A673 (cell line): Measurements from ENCODE around the gene NNMT. TPM values are rescaled to one million over a fixed set of nuclear protein-coding genes. Genes with fewer than 3 reads are reported as not detected.

Experiments
- BruUV-seq: library from RNA; stranded (reverse); fragments of 400-500 nt; replicated peaks from 2 replicates; lab custom pipeline; 2021; lab: Mats Ljungman, UMichigan
- CTCF ChIA-PET: fragments of 300-600 bp; sonication (Branson Sonifier 250); formaldehyde crosslinking; loops from one replicate; lab custom pipeline; 2022; ENCODE audit warnings: antibody characterized with exemption; lab: Charles Lee
- POLR2A ChIA-PET: fragments of 300-600 bp; sonication (Branson Sonifier 250); formaldehyde crosslinking; loops from one replicate; lab custom pipeline; 2022; ENCODE audit warnings: antibody characterized with exemption; ENCODE audit not compliant: low non-redundant PET; lab: Charles Lee
- DNase-seq: peaks from one replicate; pipeline ENCODE4 v3.0.0-alpha.2; 2015; ENCODE audit warnings: low spot score
- H3K27ac ChIP-seq: fragments of 200-600 bp; sonication (generic); 2 replicates; pipeline ENCODE4 v1.5.1; 2016; ENCODE audit warnings: mixed run types, low read depth, mild to moderate bottlenecking, mixed read lengths, antibody characterized with exemption, low read length; ENCODE audit not compliant: poor library complexity, severe bottlenecking
- H3K27me3 ChIP-seq: fragments of 200-600 bp; sonication (generic); replicated peaks from 2 replicates; pipeline ENCODE4 v1.6.1; 2017; ENCODE audit warnings: mixed run types, low read depth, mild to moderate bottlenecking, mixed read lengths, antibody characterized with exemption, low read length; ENCODE audit not compliant: insufficient read depth, poor library complexity
- H3K36me3 ChIP-seq: fragments of 200-600 bp; sonication (generic); 2 replicates; pipeline ENCODE4 v1.6.1; 2016; ENCODE audit warnings: mixed run types, mild to moderate bottlenecking, mixed read lengths, antibody characterized with exemption, low read length; ENCODE audit not compliant: insufficient read depth, poor library complexity, severe bottlenecking
- H3K4me1 ChIP-seq: fragments of 200-600 bp; sonication (generic); 2 replicates; pipeline ENCODE4 v1.6.1; 2017; ENCODE audit warnings: mixed run types, mild to moderate bottlenecking, mixed read lengths, antibody characterized with exemption, low read length; ENCODE audit not compliant: insufficient read depth, poor library complexity, severe bottlenecking
- H3K4me3 ChIP-seq: fragments of 200-600 bp; sonication (generic); 2 replicates; pipeline ENCODE4 v1.5.1; 2016; ENCODE audit warnings: low read depth, mixed run types, mild to moderate bottlenecking, mixed read lengths, low read length; ENCODE audit not compliant: poor library complexity, severe bottlenecking
- H3K9me3 ChIP-seq: fragments of 200-600 bp; sonication (generic); 2 replicates; pipeline ENCODE4 v1.6.1; 2016; ENCODE audit warnings: mixed run types, low read depth, mild to moderate bottlenecking, mixed read lengths, antibody characterized with exemption, low read length; ENCODE audit not compliant: poor library complexity, severe bottlenecking
- EZH2 ChIP-seq: fragments of 200-600 bp; sonication (generic); IDR thresholded peaks from 2 replicates; pipeline ENCODE4 v1.6.1; 2017; ENCODE audit warnings: borderline replicate concordance, low read depth, mild to moderate bottlenecking, mixed read lengths, antibody characterized with exemption, low read length; ENCODE audit not compliant: poor library complexity, severe bottlenecking
- intact Hi-C: fragments of 100-400 bp; cut with micrococcal nuclease; formaldehyde crosslinking; loops from one replicate; pipeline ENCODE4 v1.10.0; 2022; ENCODE audit not compliant: unreplicated experiment
- total RNA-seq: library from RNA; stranded (reverse); gene quantifications from 2 replicates; pipeline ENCODE4 v1.2.3, GENCODE V29; 2021
- TF ChIP-seq, protein P1 (sequence below): fragments of 300-800, 200-600 bp; sonication (generic); conservative IDR thresholded peaks from 2 replicates; pipeline ENCODE4 v1.5.1; 2017; ENCODE audit warnings: low read depth, mild to moderate bottlenecking, antibody characterized with exemption, low read length, moderate library complexity, mixed read lengths

NNMT gene
- total RNA-seq, 1 experiment from 2014 or later: 0.64 TPM

DNA sequence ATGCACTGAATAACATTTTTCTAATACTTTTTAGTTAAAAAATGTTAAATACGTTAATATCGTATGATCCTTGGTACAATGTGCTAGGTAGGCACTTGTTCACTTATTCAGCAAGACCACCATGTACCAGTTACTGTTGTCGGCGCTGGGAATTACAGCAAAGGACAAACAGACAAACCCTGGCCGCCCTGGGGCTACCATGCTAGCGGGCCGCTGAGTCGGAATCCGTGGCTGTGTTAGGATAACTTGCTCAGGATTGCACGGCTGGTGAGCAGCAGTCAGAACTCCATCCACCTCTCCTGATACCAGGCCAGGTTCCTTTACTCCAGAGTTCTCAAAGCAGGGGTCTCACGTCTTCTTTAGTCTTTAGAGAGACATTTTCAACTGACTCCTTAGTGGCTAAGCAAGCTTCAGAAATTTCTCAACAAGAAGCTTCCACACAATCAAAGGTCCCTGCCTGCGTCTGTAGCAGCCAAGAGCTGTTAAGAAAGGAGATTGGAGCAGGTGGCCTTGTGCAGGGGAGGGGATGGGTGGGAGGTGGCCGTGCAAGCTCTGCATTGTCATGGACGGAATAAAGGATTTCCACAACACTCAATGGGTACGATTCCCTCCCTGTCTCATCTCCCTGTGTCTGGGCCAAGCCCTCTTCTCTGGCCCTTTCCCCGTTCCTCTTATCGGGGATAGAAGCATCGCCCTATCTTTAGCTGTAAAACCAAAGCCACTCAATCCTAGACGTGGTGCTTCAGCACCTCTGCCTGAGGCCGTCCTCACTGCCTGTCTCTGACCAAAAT is 39.8 kb upstream of the NNMT start:
- ChIA-PET POLR2A (interaction anchor here (0.5 kb wide), 1 partner anchor 349 kb away, joined by 3 read pairs; no protein-coding TSS in a partner anchor), CTCF (interaction anchor here (0.6 kb wide), 2 partner anchors 360 to 460 kb away, joined by 4 to 5 read pairs; no protein-coding TSS in a partner anchor)
- TF ChIP-seq, protein P1, sequence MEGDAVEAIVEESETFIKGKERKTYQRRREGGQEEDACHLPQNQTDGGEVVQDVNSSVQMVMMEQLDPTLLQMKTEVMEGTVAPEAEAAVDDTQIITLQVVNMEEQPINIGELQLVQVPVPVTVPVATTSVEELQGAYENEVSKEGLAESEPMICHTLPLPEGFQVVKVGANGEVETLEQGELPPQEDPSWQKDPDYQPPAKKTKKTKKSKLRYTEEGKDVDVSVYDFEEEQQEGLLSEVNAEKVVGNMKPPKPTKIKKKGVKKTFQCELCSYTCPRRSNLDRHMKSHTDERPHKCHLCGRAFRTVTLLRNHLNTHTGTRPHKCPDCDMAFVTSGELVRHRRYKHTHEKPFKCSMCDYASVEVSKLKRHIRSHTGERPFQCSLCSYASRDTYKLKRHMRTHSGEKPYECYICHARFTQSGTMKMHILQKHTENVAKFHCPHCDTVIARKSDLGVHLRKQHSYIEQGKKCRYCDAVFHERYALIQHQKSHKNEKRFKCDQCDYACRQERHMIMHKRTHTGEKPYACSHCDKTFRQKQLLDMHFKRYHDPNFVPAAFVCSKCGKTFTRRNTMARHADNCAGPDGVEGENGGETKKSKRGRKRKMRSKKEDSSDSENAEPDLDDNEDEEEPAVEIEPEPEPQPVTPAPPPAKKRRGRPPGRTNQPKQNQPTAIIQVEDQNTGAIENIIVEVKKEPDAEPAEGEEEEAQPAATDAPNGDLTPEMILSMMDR: no peak
- TF ChIP-seq EZH2: no peak
- Histone ChIP-seq H3K27ac (no peak overlapping the region), H3K4me3 (no peak overlapping the region), H3K4me1 (peaks cover 23% of the 10 kb centered on the region), H3K9me3 (no peaks in the 10 kb centered on the region), H3K36me3 (no peaks in the 10 kb centered on the region), H3K27me3 (no peaks in the 10 kb centered on the region)
- DNase-seq: no peak
- no TSS peak for BruUV-seq
- intact Hi-C loops: no loop called here

DNA sequence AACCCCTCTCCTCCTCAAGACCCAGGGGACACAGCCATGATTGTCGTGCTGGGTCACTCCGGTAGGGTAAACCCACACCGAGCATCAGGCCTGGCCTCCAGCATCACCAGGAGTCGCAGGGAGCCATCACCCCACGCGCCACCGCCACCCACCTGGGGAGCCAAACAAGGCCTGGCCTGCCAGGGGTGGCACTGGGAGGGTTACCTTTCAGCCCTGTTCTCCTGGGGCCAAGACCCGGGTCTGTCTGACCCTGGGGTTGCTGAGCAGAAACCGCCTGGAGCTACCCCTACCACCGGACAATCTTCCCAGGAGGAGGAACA is 39.3 kb upstream of the NNMT start:
- POLR2A ChIA-PET: no interaction called here
- H3K36me3 ChIP-seq: no peaks in the 10 kb centered on the region
- BruUV-seq: no TSS peak
- H3K27me3 ChIP-seq: no peaks in the 10 kb centered on the region
- DNase-seq: no peak
- TF ChIP-seq EZH2: no peak
- TF ChIP-seq, protein P1: no peak
- H3K27ac ChIP-seq: no peak overlapping the region
- H3K4me1 ChIP-seq: peaks cover 23% of the 10 kb centered on the region
- intact Hi-C loops: no loop called here
- CTCF ChIA-PET: interaction anchor here (0.6 to 0.7 kb wide), 2 partner anchors 361 to 460 kb away, joined by 4 to 5 read pairs; no protein-coding TSS in a partner anchor
- H3K9me3 ChIP-seq: no peaks in the 10 kb centered on the region
- no peak overlapping the region for H3K4me3 ChIP-seq

DNA sequence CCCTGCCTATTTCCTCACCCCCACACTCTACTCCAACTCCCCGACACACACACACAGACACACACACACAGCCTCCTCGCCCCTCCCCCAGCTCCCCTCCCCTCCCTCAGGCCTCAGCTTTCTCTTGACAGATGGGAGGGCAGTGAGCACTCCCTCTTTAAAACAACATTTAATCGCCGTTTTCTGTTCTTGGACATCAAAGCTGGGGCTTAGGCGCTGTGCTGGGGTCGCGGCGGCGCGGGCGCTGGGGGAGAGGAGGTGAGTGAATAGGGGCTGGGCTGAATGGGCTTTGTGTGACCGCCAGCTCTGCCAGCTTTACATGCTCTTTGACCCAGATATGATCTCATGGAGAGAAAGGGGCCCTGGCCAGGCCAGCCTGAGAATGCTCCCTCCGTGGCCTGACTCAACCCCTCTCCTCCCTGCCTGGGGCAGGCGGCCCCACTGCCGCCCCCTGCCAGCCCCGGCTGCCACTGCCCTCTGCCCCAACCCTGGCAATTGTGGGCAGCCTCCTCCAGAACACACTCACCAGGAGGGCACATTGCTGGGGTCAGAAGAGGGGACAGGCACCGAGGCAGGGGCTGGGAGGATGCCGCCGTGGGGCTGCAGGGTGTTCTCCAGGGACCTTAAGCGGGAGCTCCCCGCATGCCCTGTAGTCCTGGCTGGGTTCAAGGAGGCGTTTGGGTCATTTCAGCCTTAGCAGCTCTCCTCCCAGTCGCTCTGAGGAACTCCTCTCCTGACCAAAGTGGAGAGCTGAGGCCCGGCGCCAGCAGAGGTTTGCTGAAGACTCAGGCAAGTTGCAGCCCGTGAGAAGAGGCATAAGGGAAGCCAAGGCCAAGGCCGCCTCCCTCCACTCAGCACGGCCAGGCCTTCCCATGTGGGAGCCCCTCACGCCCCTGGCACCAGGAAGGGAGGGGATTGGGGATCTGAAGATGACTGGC is 38.3 kb upstream of the NNMT start:
- no TSS peak for BruUV-seq

More for the DNA sequence above, 38.3 kb upstream of the NNMT start:
- Histone ChIP-seq H3K4me1 (peaks cover 23% of the 10 kb centered on the region), H3K9me3 (no peaks in the 10 kb centered on the region), H3K4me3 (no peak overlapping the region), H3K27ac (no peak overlapping the region), H3K27me3 (no peaks in the 10 kb centered on the region), H3K36me3 (no peaks in the 10 kb centered on the region)
- POLR2A ChIA-PET: no interaction called here
- CTCF ChIA-PET: interaction anchor here (0.7 to 5.4 kb wide), 3 partner anchors 265 to 362 kb away, joined by 4 to 80 read pairs (median 71); no protein-coding TSS in a partner anchor
- intact Hi-C loops: no loop called here
- no peak for DNase-seq
- TF ChIP-seq, protein P1: no peak
- no peak for TF ChIP-seq EZH2
